Effector memory CD8-positive, alpha-beta T cell (primary cell): ENCODE measurements around the gene LSM12.

Experiments used
- ATAC-seq: fragments of 150-1000 bp; cut with Tn5 transposase; replicated peaks from 2 replicates; pipeline ENCODE4 v1.10.0; 2021; ENCODE audit warnings: mild to moderate bottlenecking, moderate library complexity
- DNase-seq, 3 experiments: peaks; one replicate each; pipeline ENCODE4 v3.0.0; 2021
- H3K27ac Mint-ChIP-seq, 2 donors: one replicate each; pipeline ENCODE4 v1.8.0; 2022; ENCODE audit warnings: mild to moderate bottlenecking in 2 of 2, mixed read lengths in 2 of 2, moderate library complexity in 2 of 2
- H3K27me3 Mint-ChIP-seq, 2 donors: one replicate each; pipeline ENCODE4 v1.8.0; 2022; ENCODE audit warnings: mixed read lengths in 2 of 2
- H3K36me3 Mint-ChIP-seq: one replicate; pipeline ENCODE4 v1.8.0; 2022; ENCODE audit warnings: mild to moderate bottlenecking, moderate library complexity, mixed read lengths; ENCODE audit not compliant: insufficient read depth
- H3K4me1 Mint-ChIP-seq, 2 donors: one replicate each; pipeline ENCODE4 v1.8.0; 2022; ENCODE audit warnings: low read depth in 2 of 2, mixed read lengths in 2 of 2
- H3K4me3 Mint-ChIP-seq, 2 donors: one replicate each; pipeline ENCODE4 v1.8.0; 2022; ENCODE audit warnings: mild to moderate bottlenecking in 2 of 2, mixed read lengths in 2 of 2, moderate library complexity in 2 of 2
- H3K9me3 Mint-ChIP-seq, 2 donors: one replicate each; pipeline ENCODE4 v1.8.0; 2022; ENCODE audit warnings: mixed read lengths in 2 of 2

The LSM12 gene

GRCh38 chr17:44088254-44088653 lies 21.8 kb upstream of the LSM12 start:
- ATAC-seq: no peak
- H3K9me3 Mint-ChIP-seq: no peaks in the 10 kb centered on the region
- DNase-seq: no peak
- peak overlapping the region in 1 of 2 donors; percentile 8 for H3K4me3 Mint-ChIP-seq
- H3K27me3 Mint-ChIP-seq: no peaks in the 10 kb centered on the region
- peaks cover 71% of the 10 kb centered on the region for H3K36me3 Mint-ChIP-seq
- H3K27ac Mint-ChIP-seq: peak overlapping the region in 1 of 2 donors; percentile 55
- peaks cover 6 to 9% of the 10 kb centered on the region in 2 donors for H3K4me1 Mint-ChIP-seq

GRCh38 chr17:44087319-44087718 lies 20.8 kb upstream of the LSM12 start:
- Mint-ChIP-seq H3K27me3 (no peaks in the 10 kb centered on the region), H3K4me1 (peaks cover 9 to 10% of the 10 kb centered on the region in 2 donors), H3K4me3 (peak overlapping the region in 1 of 2 donors; percentile 56), H3K36me3 (peaks cover 76% of the 10 kb centered on the region), H3K9me3 (no peaks in the 10 kb centered on the region), H3K27ac (peak overlapping the region; percentile 72 to 82)
- ATAC-seq (no peak), DNase-seq (no peak)

- Mint-ChIP-seq H3K27me3 (no peaks in the 10 kb centered on the region), H3K36me3 (peaks cover 75% of the 10 kb centered on the region), H3K4me3 (no peak overlapping the region), H3K4me1 (peaks cover 9 to 10% of the 10 kb centered on the region in 2 donors), H3K9me3 (no peaks in the 10 kb centered on the region), H3K27ac (peak overlapping the region in 1 of 2 donors; percentile 82)
- DNase-seq (no peak), ATAC-seq (peak; percentile 16)
Measured at GRCh38 chr17:44086364-44087311, 20.2 kb upstream of the LSM12 start.

DNA sequence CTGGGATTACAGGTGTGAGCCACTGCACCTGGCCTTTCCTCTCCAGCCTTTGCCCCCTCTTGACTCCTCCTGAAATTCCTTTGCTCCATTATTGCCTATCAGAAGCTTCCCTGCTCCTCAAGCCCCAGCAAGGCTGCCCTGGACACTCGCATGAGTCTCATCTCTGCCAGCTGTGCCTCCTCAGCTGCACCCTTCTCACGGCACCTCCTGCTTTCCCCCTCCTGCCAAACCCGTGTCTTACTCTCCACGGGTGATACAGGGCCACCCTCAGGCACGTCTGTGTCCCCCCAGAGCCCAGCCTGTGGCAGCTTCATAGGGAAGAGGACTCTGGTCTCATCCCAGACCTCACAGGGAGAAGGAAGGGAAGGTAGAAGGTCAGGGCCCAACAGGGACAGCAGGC lies 19.4 kb upstream of the LSM12 start:
- no peak for DNase-seq
- H3K4me1 Mint-ChIP-seq: peaks cover 9 to 10% of the 10 kb centered on the region in 2 donors
- peak overlapping the region; percentile 69 to 82 for H3K27ac Mint-ChIP-seq
- H3K4me3 Mint-ChIP-seq: no peak overlapping the region
- no peak for ATAC-seq
- H3K27me3 Mint-ChIP-seq: no peaks in the 10 kb centered on the region
- no peaks in the 10 kb centered on the region for H3K9me3 Mint-ChIP-seq
- peaks cover 73% of the 10 kb centered on the region for H3K36me3 Mint-ChIP-seq

DNA sequence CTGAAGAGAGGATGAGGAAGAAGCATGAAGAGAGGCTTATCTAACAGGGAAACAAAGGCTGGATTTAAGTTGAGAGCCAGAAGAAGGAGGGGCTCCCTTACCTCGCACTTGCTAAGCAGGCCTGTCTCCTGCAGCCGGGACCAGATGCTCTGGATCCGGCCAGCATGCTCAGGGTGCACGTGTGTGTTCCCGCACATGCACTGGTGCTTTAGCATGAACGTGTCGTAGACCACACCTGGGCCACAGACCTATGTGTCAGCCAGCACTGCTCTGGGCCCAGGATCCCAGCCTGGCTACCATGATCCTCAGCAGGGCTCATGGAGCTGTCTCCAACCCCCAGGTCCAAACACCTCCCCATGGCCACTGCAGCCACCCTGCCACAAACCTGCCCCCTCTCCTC lies 18.4 kb upstream of the LSM12 start:
- no peaks in the 10 kb centered on the region for H3K27me3 Mint-ChIP-seq
- H3K27ac Mint-ChIP-seq: peak overlapping the region in 1 of 2 donors; percentile 91
- H3K4me1 Mint-ChIP-seq: peaks cover 9 to 13% of the 10 kb centered on the region in 2 donors
- peaks cover 68% of the 10 kb centered on the region for H3K36me3 Mint-ChIP-seq
- no peaks in the 10 kb centered on the region for H3K9me3 Mint-ChIP-seq
- DNase-seq (no peak), ATAC-seq (no peak)
- no peak overlapping the region for H3K4me3 Mint-ChIP-seq

DNA sequence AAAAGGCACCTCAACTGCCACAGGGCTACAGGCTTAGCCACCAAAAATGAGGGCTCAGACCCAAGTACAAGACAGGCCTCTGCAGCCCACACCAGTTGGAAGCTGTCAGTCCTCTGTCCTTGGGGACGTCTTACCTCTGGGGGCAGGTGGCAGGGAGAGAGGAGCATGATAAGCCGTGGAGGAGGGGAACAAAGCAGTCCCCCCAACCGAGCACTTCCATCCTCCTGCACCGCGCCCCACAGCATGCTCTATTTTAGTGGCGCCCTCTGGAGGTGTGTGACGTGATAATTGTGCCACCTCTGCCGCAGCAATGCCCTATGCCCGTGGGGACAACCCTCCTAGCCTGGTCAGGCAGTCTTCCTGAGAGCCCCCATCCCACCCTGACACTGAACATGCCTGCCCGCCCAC lies 17.7 kb upstream of the LSM12 start:
- Mint-ChIP-seq H3K27ac (peak overlapping the region in 1 of 2 donors; percentile 91), H3K36me3 (peaks cover 71% of the 10 kb centered on the region), H3K27me3 (no peaks in the 10 kb centered on the region), H3K9me3 (no peaks in the 10 kb centered on the region), H3K4me3 (no peak overlapping the region), H3K4me1 (peaks cover 9 to 15% of the 10 kb centered on the region in 2 donors)
- DNase-seq (no peak), ATAC-seq (no peak)

GRCh38 chr17:44083250-44083849 lies 16.9 kb upstream of the LSM12 start:
- Mint-ChIP-seq H3K27me3 (no peaks in the 10 kb centered on the region), H3K9me3 (no peaks in the 10 kb centered on the region), H3K4me1 (peaks cover 9 to 11% of the 10 kb centered on the region in 2 donors), H3K27ac (peak overlapping the region in 1 of 2 donors; percentile 91), H3K36me3 (peaks cover 69% of the 10 kb centered on the region), H3K4me3 (no peak overlapping the region)
- ATAC-seq (no peak), DNase-seq (no peak)

DNA sequence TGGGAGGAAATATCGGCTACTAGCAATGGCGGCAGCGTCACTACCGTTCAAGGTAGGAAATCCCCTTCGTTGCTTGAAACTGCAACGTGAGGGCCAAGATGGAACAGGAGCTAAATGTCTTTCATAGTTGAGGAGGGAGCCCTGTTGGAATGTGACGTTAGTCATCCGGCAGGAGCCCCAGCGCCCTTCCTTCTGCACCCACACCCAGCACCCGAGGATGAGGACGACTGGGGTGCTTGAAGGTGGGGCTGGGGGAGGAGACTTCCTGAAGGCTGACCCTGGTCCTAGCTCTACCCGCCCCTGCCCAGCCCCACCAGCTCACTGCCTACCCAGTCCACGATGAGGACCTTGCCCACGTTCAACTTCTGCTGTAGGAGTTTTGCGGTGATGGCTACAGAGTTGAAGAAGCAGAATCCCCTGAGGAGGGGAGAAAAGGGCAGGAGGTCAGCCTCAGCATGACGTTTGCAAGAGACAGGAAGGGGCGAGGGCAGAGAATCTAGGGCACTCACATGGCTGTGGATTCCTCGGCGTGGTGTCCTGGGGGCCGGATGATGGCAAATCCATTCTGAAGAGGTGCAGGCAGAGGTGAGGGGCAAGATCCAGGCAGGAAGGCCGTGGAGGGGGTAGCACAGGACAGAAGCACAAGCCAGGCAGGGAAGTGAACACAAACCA lies 15.9 kb upstream of the LSM12 start:
- H3K36me3 Mint-ChIP-seq: peaks cover 59% of the 10 kb centered on the region
- H3K9me3 Mint-ChIP-seq: no peaks in the 10 kb centered on the region
- DNase-seq: no peak
- peak overlapping the region; percentile 13 to 91 for H3K27ac Mint-ChIP-seq
- peak; percentile 67 for ATAC-seq
- H3K27me3 Mint-ChIP-seq: no peaks in the 10 kb centered on the region
- H3K4me1 Mint-ChIP-seq: peaks cover 1 to 12% of the 10 kb centered on the region in 2 donors
- peak overlapping the region in 1 of 2 donors; percentile 56 for H3K4me3 Mint-ChIP-seq

GRCh38 chr17:44081681-44082080 lies 15.2 kb upstream of the LSM12 start:
- Mint-ChIP-seq H3K4me3 (peak overlapping the region in 1 of 2 donors; percentile 56), H3K27me3 (no peaks in the 10 kb centered on the region), H3K36me3 (peaks cover 54% of the 10 kb centered on the region), H3K4me1 (peaks cover 0 to 14% of the 10 kb centered on the region in 2 donors), H3K9me3 (no peaks in the 10 kb centered on the region), H3K27ac (peak overlapping the region; percentile 49 to 91)
- DNase-seq: no peak
- no peak for ATAC-seq

GRCh38 chr17:44079877-44080821 lies 13.7 kb upstream of the LSM12 start:
- H3K27me3 Mint-ChIP-seq: no peaks in the 10 kb centered on the region
- peaks cover 0 to 14% of the 10 kb centered on the region in 2 donors for H3K4me1 Mint-ChIP-seq
- peaks cover 50% of the 10 kb centered on the region for H3K36me3 Mint-ChIP-seq
- DNase-seq (no peak), ATAC-seq (no peak)
- peak overlapping the region in 1 of 2 donors; percentile 23 for H3K4me3 Mint-ChIP-seq
- peak overlapping the region in 1 of 2 donors; percentile 91 for H3K27ac Mint-ChIP-seq
- H3K9me3 Mint-ChIP-seq: no peaks in the 10 kb centered on the region

- Mint-ChIP-seq H3K9me3 (no peaks in the 10 kb centered on the region), H3K4me1 (peaks cover 0 to 14% of the 10 kb centered on the region in 2 donors), H3K27ac (peak overlapping the region in 1 of 2 donors; percentile 62), H3K27me3 (no peaks in the 10 kb centered on the region), H3K4me3 (no peak overlapping the region), H3K36me3 (peaks cover 42% of the 10 kb centered on the region)
- DNase-seq (no peak), ATAC-seq (no peak)
Measured at GRCh38 chr17:44078412-44078811, 11.9 kb upstream of the LSM12 start.

DNA sequence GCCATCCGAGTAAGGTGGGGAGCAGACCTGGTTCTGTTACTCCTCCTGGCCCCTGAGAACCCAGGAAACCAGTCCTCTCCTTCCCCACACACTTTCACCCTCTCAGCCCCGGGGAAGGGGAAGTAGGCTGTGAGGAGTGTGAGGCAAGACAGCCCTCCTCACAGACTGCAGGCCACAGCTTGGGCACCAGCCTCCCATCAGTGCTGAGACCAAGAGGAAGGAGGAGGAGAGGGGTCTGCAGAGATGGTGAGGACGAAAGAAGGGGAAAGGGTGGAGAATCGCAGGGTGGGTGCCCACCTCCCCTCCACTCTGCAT lies 11.1 kb upstream of the LSM12 start:
- peak overlapping the region in 1 of 2 donors; percentile 62 for H3K27ac Mint-ChIP-seq
- H3K36me3 Mint-ChIP-seq: peaks cover 35% of the 10 kb centered on the region
- H3K4me1 Mint-ChIP-seq: peaks cover 0 to 10% of the 10 kb centered on the region in 2 donors
- H3K9me3 Mint-ChIP-seq: no peaks in the 10 kb centered on the region
- no peaks in the 10 kb centered on the region for H3K27me3 Mint-ChIP-seq
- no peak overlapping the region for H3K4me3 Mint-ChIP-seq
- DNase-seq (no peak), ATAC-seq (no peak)
